ENCODE data around the gene MAP3K5. TPM values are rescaled to one million over a fixed set of nuclear protein-coding genes. Genes with fewer than 3 reads are reported as not detected.

The MAP3K5 gene
- total and polyA plus RNA-seq, 4 donors, result 7.5 to 28.3 (median 22.8) TPM

DNA sequence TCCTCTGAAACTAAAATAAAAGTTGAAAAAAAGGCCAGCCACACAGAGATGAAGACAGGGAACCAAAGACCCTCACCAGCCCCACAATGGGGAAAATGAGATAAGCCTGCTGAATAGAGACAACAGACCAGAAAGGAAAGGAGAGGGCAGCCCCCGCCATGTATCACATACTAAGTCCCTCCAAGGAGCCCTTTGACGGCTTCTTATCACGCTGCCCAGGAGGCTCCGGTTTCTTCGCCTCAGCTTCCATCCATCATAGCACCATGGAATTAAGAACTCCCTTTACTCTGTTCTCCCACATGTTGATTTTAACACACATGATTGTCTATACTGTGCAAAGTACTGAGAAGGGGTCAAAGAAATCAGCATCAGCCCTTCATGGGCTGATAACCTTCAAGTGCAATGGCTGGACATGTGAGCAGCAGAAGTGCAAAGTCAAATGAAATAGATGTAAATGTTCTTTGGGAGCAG is 54.9 kb downstream of the MAP3K5 start:
- Histone ChIP-seq H3K36me3 (ENCODE audit: control insufficient read depth in 4 of 4, insufficient read depth in 4 of 4, low read length in 4 of 4) (no peaks in the 10 kb centered on the region), H3K9ac (ENCODE audit: insufficient read depth in 1 of 2, low read length in 2 of 2) (no peak overlapping the region), H3K4me3 (no peak overlapping the region), H3K27me3 (ENCODE audit: control insufficient read depth in 3 of 3, insufficient read depth in 3 of 3, low read length in 2 of 3) (no peaks in the 10 kb centered on the region), H3K4me1 (ENCODE audit: control insufficient read depth in 5 of 5, insufficient read depth in 5 of 5, low read length in 5 of 5) (peaks cover 0 to 19% (median 6%) of the 10 kb centered on the region in 5 donors), H3K27ac (ENCODE audit: low read depth in 1 of 2, low read length in 1 of 2) (peak overlapping the region; percentile 35 to 70), H3K9me3 (ENCODE audit: control insufficient read depth in 4 of 4, insufficient read depth in 3 of 4, low read length in 3 of 4) (no peaks in the 10 kb centered on the region)
- DNase-seq, result no peak
- TF ChIP-seq, protein P1, sequence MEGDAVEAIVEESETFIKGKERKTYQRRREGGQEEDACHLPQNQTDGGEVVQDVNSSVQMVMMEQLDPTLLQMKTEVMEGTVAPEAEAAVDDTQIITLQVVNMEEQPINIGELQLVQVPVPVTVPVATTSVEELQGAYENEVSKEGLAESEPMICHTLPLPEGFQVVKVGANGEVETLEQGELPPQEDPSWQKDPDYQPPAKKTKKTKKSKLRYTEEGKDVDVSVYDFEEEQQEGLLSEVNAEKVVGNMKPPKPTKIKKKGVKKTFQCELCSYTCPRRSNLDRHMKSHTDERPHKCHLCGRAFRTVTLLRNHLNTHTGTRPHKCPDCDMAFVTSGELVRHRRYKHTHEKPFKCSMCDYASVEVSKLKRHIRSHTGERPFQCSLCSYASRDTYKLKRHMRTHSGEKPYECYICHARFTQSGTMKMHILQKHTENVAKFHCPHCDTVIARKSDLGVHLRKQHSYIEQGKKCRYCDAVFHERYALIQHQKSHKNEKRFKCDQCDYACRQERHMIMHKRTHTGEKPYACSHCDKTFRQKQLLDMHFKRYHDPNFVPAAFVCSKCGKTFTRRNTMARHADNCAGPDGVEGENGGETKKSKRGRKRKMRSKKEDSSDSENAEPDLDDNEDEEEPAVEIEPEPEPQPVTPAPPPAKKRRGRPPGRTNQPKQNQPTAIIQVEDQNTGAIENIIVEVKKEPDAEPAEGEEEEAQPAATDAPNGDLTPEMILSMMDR (IDR thresholded peaks at IDR 0.05; ENCODE audit: control extremely low read depth, extremely low read depth), result no peak
- no peak for ATAC-seq (ENCODE audit: insufficient read depth, low FRiP score)
- 76 to 97% methylated on average over 5 of the region's 5 CpGs for WGBS, 2 donors

DNA sequence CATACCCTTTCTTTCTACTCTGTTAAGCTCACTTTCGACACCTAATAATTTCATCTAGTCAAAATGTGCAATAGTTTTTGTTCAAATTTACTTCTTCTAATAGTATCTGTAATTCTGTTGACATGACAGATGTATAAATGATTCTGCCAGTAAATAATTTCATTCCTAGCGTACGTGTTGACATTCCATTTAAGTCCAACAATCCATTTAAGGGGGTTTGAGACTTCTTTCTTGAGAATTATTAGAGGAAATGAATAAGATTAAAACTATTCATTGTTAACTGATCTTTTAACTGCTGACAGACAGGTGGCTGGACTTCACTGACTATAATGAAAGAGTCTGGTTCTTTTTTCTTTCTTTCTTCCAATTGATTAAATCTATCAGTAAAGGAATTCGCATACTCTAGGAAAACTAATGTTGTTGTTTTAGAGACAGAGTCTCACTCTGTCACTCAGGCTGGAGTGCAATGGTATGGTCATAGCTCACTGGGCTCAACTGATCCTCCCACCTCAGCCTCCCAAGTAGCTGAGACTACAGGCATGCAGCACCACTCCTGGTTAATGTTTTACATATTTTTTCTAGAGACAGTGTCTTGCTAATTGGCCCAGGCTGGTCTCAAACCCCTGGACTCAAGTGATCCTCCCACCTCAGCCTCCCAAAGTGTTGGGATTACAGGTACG is 55.9 kb downstream of the MAP3K5 start:
- Histone ChIP-seq H3K4me1 (ENCODE audit: control insufficient read depth in 5 of 5, insufficient read depth in 5 of 5, low read length in 5 of 5) (peaks cover 0 to 19% (median 6%) of the 10 kb centered on the region in 5 donors), H3K27me3 (ENCODE audit: control insufficient read depth in 3 of 3, insufficient read depth in 3 of 3, low read length in 2 of 3) (no peaks in the 10 kb centered on the region), H3K27ac (ENCODE audit: low read depth in 1 of 2, low read length in 1 of 2) (no peak overlapping the region), H3K4me3 (no peak overlapping the region), H3K9me3 (ENCODE audit: control insufficient read depth in 4 of 4, insufficient read depth in 3 of 4, low read length in 3 of 4) (no peaks in the 10 kb centered on the region), H3K9ac (ENCODE audit: insufficient read depth in 1 of 2, low read length in 2 of 2) (no peak overlapping the region), H3K36me3 (ENCODE audit: control insufficient read depth in 4 of 4, insufficient read depth in 4 of 4, low read length in 4 of 4) (no peaks in the 10 kb centered on the region)
- TF ChIP-seq, protein P1 (IDR thresholded peaks at IDR 0.05; ENCODE audit: control extremely low read depth, extremely low read depth), result no peak
- ATAC-seq (ENCODE audit: insufficient read depth, low FRiP score), result no peak
- no peak for DNase-seq
- 84 to 91% methylated on average over 5 of the region's 5 CpGs for WGBS, 2 donors

GRCh38 chr6:136734977-136735376 is 57.3 kb downstream of the MAP3K5 start:
- 91 to 92% methylated on average over 1 of the region's 1 CpG for WGBS, 2 donors
- peaks cover 0 to 18% (median 6%) of the 10 kb centered on the region in 5 donors for H3K4me1 ChIP-seq (ENCODE audit: control insufficient read depth in 5 of 5, insufficient read depth in 5 of 5, low read length in 5 of 5)
- H3K4me3 ChIP-seq, result no peak overlapping the region
- TF ChIP-seq, protein P1 (IDR thresholded peaks at IDR 0.05; ENCODE audit: control extremely low read depth, extremely low read depth), result no peak
- no peaks in the 10 kb centered on the region for H3K9me3 ChIP-seq (ENCODE audit: control insufficient read depth in 4 of 4, insufficient read depth in 3 of 4, low read length in 3 of 4)
- no peak overlapping the region for H3K9ac ChIP-seq (ENCODE audit: insufficient read depth in 1 of 2, low read length in 2 of 2)
- no peaks in the 10 kb centered on the region for H3K27me3 ChIP-seq (ENCODE audit: control insufficient read depth in 3 of 3, insufficient read depth in 3 of 3, low read length in 2 of 3)
- no peaks in the 10 kb centered on the region for H3K36me3 ChIP-seq (ENCODE audit: control insufficient read depth in 4 of 4, insufficient read depth in 4 of 4, low read length in 4 of 4)
- no peak for ATAC-seq (ENCODE audit: insufficient read depth, low FRiP score)
- no peak overlapping the region for H3K27ac ChIP-seq (ENCODE audit: low read depth in 1 of 2, low read length in 1 of 2)
- no peak for DNase-seq

Data from lung (tissue), 12 donors.